ENCODE results near the gene RNF31. TPM values are rescaled to one million over a fixed set of nuclear protein-coding genes. Genes with fewer than 3 reads are reported as not detected.

The RNF31 gene
- total and polyA plus RNA-seq, 2 of the 13 experiments (the other 11 are each of a cell fraction or from before 2014, with no cell fraction given) = 48.2 to 86.8 TPM

DNA sequence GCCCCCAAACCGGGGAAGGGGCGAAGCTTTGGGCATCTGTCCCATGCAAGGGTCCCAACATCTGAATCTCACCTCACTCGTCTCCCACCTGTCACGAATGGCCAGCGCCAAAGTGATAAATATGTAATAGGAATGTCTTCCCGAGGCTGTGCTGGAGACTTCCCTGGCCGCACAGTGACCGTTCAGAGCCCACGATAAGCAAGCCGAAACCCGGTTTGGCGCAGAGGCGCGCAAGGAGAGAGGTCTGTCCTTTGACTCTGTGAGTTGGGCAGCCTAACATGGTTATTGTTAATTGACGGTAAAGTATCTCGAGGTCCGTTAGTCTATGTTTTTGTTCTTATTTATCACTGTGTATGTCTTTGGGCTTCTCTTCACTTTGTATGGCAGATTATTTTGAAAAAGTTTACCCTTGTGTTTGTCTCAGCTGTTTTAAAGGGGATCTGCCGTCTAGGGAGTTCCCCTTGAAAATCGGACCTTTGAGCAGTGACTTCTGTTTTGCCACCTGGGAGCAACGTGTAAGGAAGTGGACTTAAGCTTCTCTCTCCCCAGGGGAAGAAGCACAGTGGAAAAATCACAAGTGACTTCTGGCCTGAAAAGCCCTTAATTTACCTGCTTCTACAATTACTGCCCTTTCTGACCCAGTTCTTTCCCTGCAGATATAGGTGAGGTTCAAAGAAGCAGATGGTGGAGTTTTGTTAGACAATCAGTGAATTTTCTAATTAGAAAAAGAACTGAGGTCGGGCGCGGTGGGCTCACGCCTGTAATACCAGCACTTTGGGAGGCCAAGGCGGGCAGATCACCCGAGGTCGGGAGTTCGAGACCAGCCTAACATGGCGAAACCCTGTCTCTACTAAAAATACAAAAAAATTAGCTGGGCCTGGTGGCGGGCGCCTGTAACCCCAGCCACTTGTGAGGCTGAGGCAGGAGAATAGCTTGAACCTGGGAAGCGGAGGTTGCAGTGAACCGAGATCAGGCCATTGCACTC lies 49.1 kb downstream of the RNF31 start (continued):
- TF ChIP-seq, protein P1, sequence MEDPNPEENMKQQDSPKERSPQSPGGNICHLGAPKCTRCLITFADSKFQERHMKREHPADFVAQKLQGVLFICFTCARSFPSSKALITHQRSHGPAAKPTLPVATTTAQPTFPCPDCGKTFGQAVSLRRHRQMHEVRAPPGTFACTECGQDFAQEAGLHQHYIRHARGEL (CRISPR knock-in tag; IDR thresholded peaks at IDR 0.05) = peak; percentile 12; the same call in 1 of the 2 replicates
- TF ChIP-seq ZNF549 (CRISPR knock-in tag; IDR thresholded peaks at IDR 0.05) = peak; percentile 44; the same call in 1 of the 2 replicates
- no peak for TF ChIP-seq STAT5B (CRISPR knock-in tag; IDR thresholded peaks at IDR 0.05)
- TF ChIP-seq CERS6 (CRISPR knock-in tag; IDR thresholded peaks at IDR 0.05) = 0 out of 2 replicates have a peak, but pooled peaks have one; percentile 3
- TF ChIP-seq RFX3 (CRISPR knock-in tag; IDR thresholded peaks at IDR 0.05) = no peak
- 0 out of 2 replicates have a peak, but pooled peaks have one; percentile 21 for TF ChIP-seq SATB2 (CRISPR knock-in tag; IDR thresholded peaks at IDR 0.05)
- TF ChIP-seq ZNF775 (CRISPR knock-in tag; IDR thresholded peaks at IDR 0.05; ENCODE audit: borderline replicate concordance) = no peak; the same call in 1 of the 2 replicates
- no peak; the same call in 1 of the 2 replicates for TF ChIP-seq ISX (CRISPR knock-in tag; conservative IDR thresholded peaks at IDR 0.05)
- no peak; the same call in 1 of the 2 replicates for TF ChIP-seq ZMAT3 (CRISPR knock-in tag; conservative IDR thresholded peaks at IDR 0.05)
- no peak; the same call in 1 of the 2 replicates for TF ChIP-seq GATAD1 (CRISPR knock-in tag; IDR thresholded peaks at IDR 0.05)
- peak; percentile 8; the same call in 1 of the 2 replicates for TF ChIP-seq ZNF205 (CRISPR knock-in tag; IDR thresholded peaks at IDR 0.05)
- no peak for TF ChIP-seq CEBPZ (IDR thresholded peaks at IDR 0.05; ENCODE audit: low read length)
- peak; percentile 54; the same call in 1 of the 2 replicates for TF ChIP-seq PREB (CRISPR knock-in tag; IDR thresholded peaks at IDR 0.05)
- TF ChIP-seq ZNF235 (CRISPR knock-in tag; IDR thresholded peaks at IDR 0.05; ENCODE audit: borderline replicate concordance) = no peak
- TF ChIP-seq SMAD3 (CRISPR knock-in tag; IDR thresholded peaks at IDR 0.05) = no peak
- TF ChIP-seq TEAD2 (CRISPR knock-in tag; IDR thresholded peaks at IDR 0.05) = peak; percentile 64; the same call in 1 of the 2 replicates
- TF ChIP-seq AKNA (CRISPR knock-in tag; IDR thresholded peaks at IDR 0.05; ENCODE audit: borderline replicate concordance) = 0 out of 2 replicates have a peak, but pooled peaks have one; percentile 14
- no peak for TF ChIP-seq PHF5A (CRISPR knock-in tag; IDR thresholded peaks at IDR 0.05; ENCODE audit: low read depth, unreplicated experiment)

Measured in HepG2 (cell line).